Measurements from ENCODE around the gene HOMER1. TPM values are rescaled to one million over a fixed set of nuclear protein-coding genes. Genes with fewer than 3 reads are reported as not detected.

Gene HOMER1
- total RNA-seq, 1 donor from 2014 or later, result 9.6 TPM

DNA sequence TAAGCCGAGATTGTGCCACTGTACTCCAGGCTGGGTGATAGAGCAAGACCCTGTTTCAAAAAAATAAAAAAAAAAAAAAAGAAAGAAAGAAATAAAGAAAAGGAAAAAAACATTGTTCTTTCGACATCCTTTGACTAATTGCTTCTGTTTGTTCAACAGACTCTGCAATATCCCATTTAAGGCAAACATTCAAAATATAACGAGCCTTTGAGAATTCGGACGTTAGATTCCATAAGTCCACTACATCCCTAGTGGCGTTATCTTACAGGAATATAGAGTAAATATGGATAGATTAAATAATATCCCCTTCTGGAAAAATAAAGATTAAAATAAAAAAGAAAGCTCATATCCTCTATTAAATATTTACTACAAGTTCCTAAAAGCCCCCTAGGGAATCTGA is 27.0 kb upstream of the HOMER1 start:
- Histone ChIP-seq H3K36me3 (ENCODE audit: control insufficient read depth, insufficient read depth, low read length) (no peaks in the 10 kb centered on the region), H3K27me3 (ENCODE audit: control insufficient read depth, insufficient read depth, low read length) (no peaks in the 10 kb centered on the region), H3K4me3 (ENCODE audit: low read depth, low read length) (no peak overlapping the region)
- DNase-seq (ENCODE audit: low read depth), result no peak
- TF ChIP-seq CTCF (IDR thresholded peaks at IDR 0.05; ENCODE audit: insufficient read depth, low read length, poor library complexity, severe bottlenecking), result no peak

DNA sequence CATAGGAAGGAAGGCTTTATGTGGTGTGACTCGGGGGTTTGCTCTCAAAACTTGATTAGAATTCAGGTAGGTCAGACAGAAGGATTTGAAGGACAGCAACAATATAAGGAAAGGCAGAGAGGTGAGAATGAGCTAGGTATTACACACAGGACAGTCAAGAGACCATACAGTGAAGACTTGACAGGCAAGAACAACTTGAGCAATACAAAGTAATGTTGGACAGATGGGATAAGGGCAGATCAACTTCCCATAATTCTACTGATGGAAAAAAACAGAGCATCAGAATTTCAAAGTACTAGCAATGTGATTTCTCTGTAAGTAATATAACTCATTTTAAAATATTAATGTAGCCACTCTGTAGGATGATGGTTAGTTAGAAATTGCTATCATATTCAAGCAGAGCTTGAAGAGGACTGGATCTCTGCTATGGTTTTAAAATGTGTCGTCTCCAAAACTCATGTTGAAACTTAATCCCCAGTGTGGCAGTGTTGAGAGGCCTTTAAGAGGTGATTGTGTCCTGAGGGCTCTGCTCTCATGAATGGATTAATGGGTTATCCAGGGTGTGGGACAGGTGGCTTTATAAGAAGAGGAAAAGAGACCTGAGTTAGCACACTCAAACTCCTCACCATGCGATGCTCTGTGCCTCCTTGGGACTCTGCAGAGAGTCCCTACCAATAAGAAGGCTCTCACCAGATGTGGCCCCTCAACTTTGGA is 22.4 kb upstream of the HOMER1 start:
- Histone ChIP-seq H3K4me3 (ENCODE audit: low read depth, low read length) (no peak overlapping the region), H3K36me3 (ENCODE audit: control insufficient read depth, insufficient read depth, low read length) (no peaks in the 10 kb centered on the region), H3K27me3 (ENCODE audit: control insufficient read depth, insufficient read depth, low read length) (no peaks in the 10 kb centered on the region)
- DNase-seq (ENCODE audit: low read depth), result no peak
- no peak for TF ChIP-seq CTCF (IDR thresholded peaks at IDR 0.05; ENCODE audit: insufficient read depth, low read length, poor library complexity, severe bottlenecking)

GRCh38 chr5:79535477-79536192 is 21.7 kb upstream of the HOMER1 start:
- no peak for DNase-seq (ENCODE audit: low read depth)
- TF ChIP-seq CTCF (IDR thresholded peaks at IDR 0.05; ENCODE audit: insufficient read depth, low read length, poor library complexity, severe bottlenecking), result no peak
- H3K4me3 ChIP-seq (ENCODE audit: low read depth, low read length), result no peak overlapping the region
- H3K36me3 ChIP-seq (ENCODE audit: control insufficient read depth, insufficient read depth, low read length), result no peaks in the 10 kb centered on the region
- no peaks in the 10 kb centered on the region for H3K27me3 ChIP-seq (ENCODE audit: control insufficient read depth, insufficient read depth, low read length)

- Histone ChIP-seq H3K36me3 (ENCODE audit: control insufficient read depth, insufficient read depth, low read length) (no peaks in the 10 kb centered on the region), H3K27me3 (ENCODE audit: control insufficient read depth, insufficient read depth, low read length) (no peaks in the 10 kb centered on the region), H3K4me3 (ENCODE audit: low read depth, low read length) (no peak overlapping the region)
- TF ChIP-seq CTCF (IDR thresholded peaks at IDR 0.05; ENCODE audit: insufficient read depth, low read length, poor library complexity, severe bottlenecking), result no peak
- DNase-seq (ENCODE audit: low read depth), result no peak
These were observed 15.2 kb upstream of the HOMER1 start for GRCh38 chr5:79529110-79529509.

GRCh38 chr5:79527431-79527830 is 13.5 kb upstream of the HOMER1 start:
- Histone ChIP-seq H3K27me3 (ENCODE audit: control insufficient read depth, insufficient read depth, low read length) (no peaks in the 10 kb centered on the region), H3K36me3 (ENCODE audit: control insufficient read depth, insufficient read depth, low read length) (no peaks in the 10 kb centered on the region), H3K4me3 (ENCODE audit: low read depth, low read length) (no peak overlapping the region)
- DNase-seq (ENCODE audit: low read depth), result no peak
- no peak for TF ChIP-seq CTCF (IDR thresholded peaks at IDR 0.05; ENCODE audit: insufficient read depth, low read length, poor library complexity, severe bottlenecking)
